ENCODE measurements around the gene EFCAB8.

The EFCAB8 gene

DNA sequence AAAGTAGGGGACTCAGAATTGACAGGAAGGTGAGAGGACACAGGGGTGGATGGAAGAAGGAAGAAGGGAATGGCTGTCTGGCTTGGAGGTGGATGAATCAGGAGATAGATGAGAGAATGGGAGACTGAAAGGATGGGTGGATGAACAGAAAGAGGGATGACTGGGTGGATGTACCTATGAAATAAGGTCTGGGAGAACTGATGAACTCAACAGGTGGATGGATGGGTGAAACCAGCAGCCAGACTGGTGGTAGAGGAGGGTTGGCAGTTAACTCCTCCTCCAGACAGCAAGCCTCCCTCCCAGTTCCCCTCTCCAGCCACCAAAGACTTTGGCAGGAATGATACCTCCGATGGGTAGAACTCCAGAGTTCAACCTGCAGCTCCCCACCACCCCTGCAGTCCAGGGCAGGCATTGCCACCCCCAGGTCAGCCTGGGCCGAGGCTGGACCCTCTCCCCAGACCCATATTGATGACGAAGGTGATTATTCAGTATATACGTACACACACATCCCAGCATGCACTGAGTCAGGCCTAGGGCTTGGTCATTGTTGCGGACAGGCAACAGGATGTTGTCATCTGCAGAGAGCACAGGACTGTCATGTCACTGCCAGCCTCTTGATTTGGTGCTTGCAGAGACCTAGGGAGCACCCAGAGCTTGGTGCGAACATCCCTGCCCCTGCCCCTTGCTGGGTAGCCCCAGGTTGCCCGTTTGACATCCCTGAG is 143.5 kb downstream of the EFCAB8 start:
- TF ChIP-seq, protein P1, sequence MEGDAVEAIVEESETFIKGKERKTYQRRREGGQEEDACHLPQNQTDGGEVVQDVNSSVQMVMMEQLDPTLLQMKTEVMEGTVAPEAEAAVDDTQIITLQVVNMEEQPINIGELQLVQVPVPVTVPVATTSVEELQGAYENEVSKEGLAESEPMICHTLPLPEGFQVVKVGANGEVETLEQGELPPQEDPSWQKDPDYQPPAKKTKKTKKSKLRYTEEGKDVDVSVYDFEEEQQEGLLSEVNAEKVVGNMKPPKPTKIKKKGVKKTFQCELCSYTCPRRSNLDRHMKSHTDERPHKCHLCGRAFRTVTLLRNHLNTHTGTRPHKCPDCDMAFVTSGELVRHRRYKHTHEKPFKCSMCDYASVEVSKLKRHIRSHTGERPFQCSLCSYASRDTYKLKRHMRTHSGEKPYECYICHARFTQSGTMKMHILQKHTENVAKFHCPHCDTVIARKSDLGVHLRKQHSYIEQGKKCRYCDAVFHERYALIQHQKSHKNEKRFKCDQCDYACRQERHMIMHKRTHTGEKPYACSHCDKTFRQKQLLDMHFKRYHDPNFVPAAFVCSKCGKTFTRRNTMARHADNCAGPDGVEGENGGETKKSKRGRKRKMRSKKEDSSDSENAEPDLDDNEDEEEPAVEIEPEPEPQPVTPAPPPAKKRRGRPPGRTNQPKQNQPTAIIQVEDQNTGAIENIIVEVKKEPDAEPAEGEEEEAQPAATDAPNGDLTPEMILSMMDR (IDR thresholded peaks at IDR 0.05; ENCODE audit: low read depth, low read length), result no peak
- no peak for DNase-seq (ENCODE audit: extremely low read depth, low read depth)

DNA sequence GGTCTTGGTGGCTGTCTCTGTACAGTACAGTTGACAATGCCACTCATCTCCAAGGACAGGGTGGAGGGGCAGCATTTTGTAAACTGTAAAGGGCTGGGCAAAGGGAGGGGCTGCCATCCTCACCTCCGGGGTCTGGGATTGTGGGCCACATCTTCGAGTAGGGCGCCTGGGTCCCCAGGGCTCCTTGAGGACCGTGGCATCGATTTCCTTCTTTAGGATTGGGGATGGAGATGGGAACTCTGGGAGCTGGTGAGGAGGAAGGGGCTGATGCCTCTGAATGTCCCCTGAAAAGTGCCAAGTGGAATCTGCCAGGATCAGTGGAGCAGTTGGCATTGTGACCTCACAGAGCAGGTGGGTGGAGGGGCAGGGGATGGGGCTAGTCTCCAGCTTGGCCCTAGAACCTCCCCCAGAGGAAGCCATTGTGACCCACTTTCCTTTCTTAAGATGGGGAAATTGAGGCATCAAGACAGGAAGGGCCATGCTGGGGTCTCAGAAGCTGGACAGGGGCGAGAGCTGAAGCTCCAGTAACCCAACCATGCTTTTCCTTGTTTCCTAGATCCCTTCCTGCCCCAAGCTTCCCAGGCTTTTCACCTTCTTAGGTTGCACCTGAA is 145.5 kb downstream of the EFCAB8 start, which contains the start of gene SUN5:
TSS of gene SUN5 (minus strand) at position 293 of the 611 bp plus-strand sequence. CDS start at position 200, 93 bp downstream.
- DNase-seq (ENCODE audit: extremely low read depth, low read depth), result no peak
- TF ChIP-seq, protein P1 (IDR thresholded peaks at IDR 0.05; ENCODE audit: low read depth, low read length), result no peak

DNA sequence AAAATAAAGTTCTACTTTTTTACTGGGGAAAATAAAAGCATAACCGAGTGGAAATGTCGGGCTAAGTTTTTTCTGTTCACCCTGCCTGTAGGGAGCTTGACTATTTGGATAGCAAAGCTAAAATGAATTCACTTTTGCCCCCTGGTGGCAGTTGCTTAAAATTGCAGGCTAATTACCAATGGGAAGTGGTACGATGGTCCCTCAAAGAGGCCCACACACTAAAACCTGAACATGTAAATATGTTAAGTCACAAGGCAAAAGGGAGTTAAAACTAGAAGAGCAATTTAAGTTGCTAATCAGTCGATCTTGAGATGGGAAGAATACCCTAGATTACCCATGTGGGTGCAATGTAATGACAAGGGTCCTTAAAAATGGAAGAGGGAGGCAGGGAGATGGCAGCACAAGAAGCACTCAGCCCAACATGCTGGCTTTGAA is 146.4 kb downstream of the EFCAB8 start:
- no peak for DNase-seq (ENCODE audit: extremely low read depth, low read depth)
- TF ChIP-seq, protein P1 (IDR thresholded peaks at IDR 0.05; ENCODE audit: low read depth, low read length), result peak; percentile 18; the same call in 1 of the 2 replicates

DNA sequence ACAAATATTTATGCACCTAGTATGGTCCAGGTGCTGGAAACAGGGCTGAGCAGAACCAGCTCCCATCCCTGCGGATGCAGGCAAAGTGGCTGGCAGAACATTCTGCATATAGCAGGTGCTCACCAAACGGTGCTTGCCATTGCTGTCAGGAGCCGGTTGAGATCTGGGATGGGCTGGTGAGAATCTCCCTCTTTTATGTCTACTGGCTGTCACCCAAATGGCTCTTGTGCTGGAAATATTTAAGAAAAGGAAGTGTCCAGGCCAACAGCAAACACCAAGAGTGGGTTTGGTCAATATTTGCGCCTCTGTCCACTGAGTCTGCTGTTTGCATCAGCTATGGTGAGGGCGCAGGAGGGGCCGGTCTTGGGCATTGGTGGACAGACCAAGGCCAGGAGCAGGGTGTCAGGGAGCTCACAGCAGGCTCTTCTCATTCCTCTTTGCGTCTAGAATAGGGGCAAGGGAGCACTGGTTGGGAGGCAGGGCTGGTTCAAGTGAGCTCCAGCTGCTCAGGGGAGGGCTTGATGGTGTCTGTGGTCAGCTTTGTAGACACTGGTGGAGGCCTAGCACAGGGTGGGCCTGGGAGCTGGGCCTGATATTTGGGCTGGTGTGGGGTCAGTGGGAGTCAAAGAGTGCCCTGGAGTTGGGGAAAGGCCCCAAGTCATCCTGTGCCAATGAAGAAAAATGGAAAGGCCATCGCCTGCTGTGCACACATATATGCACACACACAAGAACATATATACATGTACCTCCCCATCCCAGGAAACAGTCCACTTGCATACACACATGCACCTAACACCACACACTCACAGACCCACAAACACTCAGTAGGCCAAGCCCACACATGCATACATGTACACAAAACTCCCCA is 147.4 kb downstream of the EFCAB8 start:
- no peak for DNase-seq (ENCODE audit: extremely low read depth, low read depth)
- TF ChIP-seq, protein P1 (IDR thresholded peaks at IDR 0.05; ENCODE audit: low read depth, low read length), result no peak

DNA sequence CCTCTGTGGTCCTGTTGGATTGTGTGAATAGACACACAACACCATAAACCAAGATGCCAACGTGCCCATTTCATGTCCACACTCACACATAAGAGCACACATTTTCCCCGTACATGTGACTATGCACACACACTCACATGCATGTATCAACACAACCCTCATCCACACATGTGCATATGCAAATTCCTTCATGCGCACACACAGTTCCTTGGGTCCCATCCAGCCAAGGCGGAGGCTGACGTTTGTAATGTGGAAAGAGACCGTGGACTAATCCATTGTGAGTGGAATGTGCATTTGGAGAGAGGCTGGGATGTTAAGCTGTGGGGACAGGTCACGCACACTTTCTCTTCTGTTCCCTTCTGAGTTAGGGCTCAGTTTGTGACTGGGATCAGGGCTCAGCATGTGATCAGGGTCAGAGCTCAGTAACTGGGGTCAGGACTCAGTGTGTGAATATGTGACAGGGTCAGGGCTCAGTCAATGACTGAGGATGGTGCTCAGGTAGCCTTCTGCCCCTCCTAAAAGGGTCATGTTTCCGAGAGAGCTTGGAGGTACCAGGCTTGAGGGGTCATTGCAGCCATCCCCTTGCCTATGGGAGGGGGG is 148.2 kb downstream of the EFCAB8 start:
- DNase-seq (ENCODE audit: extremely low read depth, low read depth), result no peak
- TF ChIP-seq, protein P1 (IDR thresholded peaks at IDR 0.05; ENCODE audit: low read depth, low read length), result no peak

DNA sequence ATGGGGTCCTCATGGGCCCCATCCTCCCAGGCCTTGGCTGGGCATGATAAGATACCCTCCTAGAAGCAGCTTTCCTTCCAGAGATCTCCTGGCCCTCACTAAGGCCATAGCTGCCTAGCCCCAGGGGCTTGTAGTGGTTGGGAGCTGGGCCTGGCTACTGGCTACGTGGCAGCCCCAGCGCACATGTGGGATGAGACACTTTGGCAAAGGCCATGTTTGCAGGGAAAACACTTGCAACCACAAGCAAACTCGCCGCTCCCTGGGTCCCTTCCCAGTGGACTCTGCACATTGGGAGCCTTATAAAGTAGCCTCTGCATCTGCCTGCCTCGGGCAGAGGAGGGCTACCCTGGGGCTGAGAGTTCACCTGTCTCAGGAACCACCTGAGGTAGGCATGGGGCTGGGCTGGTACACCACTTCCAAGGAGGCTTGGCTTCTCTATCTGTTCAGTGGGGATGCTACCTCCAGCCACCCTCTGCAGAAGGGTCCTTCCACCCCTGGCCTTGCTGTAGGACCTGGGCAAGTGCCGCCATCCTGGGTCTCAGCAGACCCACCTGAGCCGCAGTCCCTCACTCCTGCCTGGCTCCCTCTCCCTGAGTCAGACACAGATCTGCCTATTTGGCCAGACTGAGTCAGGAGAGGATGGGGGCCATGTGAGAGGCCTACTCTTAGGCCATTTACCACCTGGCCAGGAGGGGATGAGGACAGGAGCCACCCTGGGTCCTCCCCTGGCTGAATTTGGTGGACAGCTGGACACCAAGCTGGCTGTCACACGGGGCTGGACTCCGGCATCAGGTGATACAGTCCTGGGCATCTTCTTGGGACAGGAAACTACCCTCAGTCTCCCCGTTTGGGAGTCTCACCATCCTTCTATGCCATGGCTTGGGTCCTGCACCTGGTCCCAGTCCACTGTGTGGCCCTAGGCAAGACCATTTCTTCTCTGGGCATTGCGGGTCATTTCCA is 148.9 kb downstream of the EFCAB8 start, which contains the start of gene BPIFB2:
TSS of gene BPIFB2 (plus strand) at position 329 of the 960 bp plus-strand sequence. CDS start 871 bp downstream, outside the sequence.
- no peak for DNase-seq (ENCODE audit: extremely low read depth, low read depth)
- TF ChIP-seq, protein P1 (IDR thresholded peaks at IDR 0.05; ENCODE audit: low read depth, low read length), result no peak

Measured in AG09319 (cell line).